NCI-H146 treated with DMSO at 0.1 percent for 48 hours (cell line): ENCODE data around the gene CDX2.
"Not testable (repeated sequence)": the region's sequence is repeated elsewhere in the genome, so short reads cannot be mapped to it uniquely, and the experiment has no call there.

Source experiments
- DNase-seq: peaks from one replicate; lab custom pipeline; 2025; ENCODE audit not compliant: unreplicated experiment; lab: John Stamatoyannopoulos, UW

CDX2 gene

DNA sequence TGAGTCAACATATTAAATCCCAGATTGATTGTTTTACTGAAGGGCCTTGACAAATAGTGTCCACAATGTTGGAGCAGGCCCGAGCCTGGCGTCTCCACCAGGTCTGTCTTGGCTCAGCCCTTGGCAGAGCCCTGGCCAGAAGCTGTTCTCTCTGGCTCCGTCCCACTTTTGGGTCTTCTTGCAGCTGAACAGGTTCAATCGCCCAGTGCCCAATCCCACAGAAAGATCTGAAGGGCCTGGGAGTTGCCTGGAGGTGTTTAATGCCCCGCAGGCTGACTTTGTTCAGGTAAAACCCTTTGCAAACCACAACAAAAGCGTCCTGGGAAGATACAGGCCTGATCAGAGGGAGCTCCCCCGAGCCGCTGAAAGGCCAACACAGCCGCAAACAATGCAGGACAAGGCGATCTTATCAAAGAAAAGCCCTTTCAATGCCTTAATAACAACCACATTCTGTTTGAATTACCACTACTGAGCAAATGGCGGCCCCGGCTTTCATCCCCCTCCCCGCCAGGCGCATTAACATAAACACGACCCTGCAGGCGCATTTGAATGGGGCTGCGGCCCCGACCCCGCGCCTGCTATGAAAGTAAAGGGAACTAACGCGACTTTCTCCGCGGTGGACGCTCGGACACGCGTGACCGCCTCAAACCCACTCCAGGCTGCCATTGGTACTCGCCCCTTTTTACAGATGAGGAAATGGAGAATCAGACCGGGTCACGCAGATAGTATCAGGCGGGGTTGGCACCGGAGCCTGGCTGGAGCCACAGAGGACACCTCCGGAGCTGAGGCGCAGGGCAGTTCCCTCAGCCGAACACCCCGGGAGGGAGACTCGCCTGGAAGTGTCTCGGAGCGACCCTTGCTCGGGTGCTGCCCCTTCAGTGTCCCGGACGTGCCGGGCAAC, 3.1 kb downstream of the CDX2 start:
- DNase-seq: no peak

DNA sequence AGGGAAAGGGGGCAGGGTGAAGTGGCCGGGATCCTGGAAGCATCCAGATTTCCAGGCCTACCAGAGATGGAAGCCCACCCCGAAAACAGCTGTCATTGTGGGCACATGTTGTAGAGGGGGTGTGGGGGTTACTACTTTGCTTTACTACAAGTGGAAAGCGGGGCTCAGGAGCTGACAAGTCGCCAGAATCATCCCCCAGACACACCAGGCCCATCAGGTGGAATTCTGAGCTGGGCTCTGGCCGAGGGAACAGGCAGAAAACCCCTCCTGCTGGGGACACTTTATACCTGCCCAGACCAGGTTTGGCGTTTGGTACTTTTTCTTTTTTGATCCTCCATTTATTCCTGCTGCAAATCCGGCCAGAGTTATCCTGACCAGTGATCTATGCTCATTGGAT, 3.8 kb downstream of the CDX2 start:
- no peak for DNase-seq

DNA sequence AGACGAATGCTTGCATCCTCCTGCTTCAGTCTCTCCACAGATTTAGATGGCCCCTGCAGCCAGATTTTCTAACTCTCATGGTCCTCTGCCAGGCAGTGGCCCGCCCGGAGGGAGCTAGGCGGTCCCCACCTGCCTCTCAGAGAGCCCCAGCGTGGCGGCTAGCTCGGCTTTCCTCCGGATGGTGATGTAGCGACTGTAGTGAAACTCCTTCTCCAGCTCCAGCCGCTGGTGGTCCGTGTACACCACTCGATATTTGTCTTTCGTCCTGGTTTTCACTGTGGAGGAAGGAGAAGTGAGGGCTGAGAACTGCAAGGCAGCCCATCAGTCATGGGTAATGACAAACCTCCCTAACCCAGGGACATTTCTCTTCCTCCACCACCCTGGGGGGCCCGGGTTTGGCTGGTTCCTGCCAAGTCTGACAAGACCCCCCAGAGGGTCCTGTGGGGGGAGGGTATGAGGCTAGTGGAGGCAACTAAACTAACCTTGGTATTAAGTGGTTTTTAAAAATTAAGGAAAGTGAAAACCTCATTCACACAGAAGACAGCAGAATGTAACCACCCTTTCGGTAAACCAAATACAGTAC, 4.3 kb downstream of the CDX2 start:
- no peak for DNase-seq

DNA sequence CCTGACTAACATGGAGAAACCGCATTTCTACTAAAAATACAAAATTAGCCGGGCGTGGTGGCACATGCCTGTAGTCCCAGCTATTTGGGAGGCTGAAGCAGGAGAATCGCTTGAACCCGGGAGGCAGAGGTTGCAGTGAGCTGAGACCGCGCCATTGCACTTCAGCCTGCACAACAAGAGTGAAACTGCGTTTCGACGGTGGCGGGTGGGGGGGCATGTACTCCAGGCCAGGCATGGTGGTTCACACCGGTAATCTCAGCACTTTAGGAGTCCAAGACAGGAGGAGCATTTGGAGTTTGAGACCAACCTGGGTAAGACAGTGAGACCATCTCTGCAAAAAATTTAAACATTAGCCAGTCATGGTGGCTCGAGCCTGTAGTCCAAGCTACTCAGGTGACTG, 4.9 kb downstream of the CDX2 start:
- not testable (repeated sequence) for DNase-seq

DNA sequence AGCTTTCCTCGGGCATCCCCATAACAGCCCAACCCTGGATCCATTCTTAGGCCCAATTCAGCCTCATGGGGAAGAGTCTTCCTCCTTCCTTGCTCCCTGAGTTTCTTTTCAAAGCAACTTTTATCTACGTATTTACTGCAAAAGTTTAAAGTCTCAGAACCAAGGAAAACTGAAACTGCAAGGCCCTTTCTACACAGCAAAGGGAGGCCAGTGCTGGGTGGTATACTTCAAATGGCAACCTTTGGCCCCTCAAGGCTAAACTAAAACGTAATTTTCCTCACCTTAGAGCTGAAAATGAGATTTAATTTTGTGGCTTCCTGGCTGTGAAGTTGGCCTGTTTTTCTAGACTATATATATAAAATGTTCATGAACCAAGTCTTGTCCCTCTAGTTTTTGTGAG, 5.6 kb downstream of the CDX2 start:
- DNase-seq: no peak

DNA sequence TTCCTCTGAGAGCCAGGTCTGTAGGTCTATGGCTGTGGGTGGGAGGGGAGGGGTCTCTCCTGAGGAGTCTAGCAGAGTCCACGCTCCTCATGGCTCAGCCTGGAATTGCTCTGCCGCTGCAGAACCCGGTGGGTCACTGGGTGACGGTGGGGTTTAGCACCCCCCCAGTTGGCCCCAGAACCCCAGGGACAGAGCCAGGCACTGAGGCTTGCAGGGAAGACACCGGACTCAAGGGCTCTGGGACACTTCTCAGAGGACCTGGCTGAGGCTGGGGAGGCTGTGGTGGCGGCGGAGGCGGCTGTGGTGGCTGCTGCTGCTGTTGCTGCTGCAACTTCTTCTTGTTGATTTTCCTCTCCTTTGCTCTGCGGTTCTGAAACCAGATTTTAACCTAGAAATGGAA, 6.1 kb downstream of the CDX2 start:
- no peak for DNase-seq

DNA sequence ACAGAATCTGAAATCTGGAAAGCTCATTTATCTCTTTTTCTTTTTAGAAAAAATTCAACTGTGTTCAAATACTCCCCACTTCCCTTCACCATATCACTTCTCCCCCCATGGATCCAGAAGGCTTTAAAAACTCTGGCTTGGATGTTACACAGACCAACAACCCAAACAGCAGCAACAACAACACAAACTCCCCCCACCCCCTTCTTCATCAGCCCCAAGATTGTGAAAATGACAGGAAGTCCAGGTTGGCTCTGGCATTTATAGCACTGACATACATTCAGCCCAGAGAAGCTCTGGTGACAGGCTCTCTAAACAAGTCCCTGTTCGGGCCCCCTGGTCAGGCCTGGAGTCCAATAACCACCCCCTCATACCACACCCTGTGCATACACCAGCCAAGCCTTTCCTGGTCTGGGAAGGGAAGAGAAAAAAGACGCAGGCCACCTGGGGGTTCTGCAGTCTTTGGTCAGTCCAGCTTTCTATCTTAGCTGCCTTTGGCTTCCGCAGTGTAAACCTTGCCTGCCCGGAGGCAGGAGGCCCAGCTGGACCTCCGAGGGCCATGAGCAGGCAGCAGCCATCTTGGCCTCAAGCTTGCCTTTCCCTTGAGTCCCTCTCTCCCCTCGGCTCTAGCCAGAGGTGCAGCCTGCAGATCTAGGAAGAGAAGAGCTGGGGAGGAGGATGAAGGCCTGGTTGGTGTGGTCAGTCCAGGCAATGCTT, 6.8 kb downstream of the CDX2 start:
- DNase-seq: no peak

DNA sequence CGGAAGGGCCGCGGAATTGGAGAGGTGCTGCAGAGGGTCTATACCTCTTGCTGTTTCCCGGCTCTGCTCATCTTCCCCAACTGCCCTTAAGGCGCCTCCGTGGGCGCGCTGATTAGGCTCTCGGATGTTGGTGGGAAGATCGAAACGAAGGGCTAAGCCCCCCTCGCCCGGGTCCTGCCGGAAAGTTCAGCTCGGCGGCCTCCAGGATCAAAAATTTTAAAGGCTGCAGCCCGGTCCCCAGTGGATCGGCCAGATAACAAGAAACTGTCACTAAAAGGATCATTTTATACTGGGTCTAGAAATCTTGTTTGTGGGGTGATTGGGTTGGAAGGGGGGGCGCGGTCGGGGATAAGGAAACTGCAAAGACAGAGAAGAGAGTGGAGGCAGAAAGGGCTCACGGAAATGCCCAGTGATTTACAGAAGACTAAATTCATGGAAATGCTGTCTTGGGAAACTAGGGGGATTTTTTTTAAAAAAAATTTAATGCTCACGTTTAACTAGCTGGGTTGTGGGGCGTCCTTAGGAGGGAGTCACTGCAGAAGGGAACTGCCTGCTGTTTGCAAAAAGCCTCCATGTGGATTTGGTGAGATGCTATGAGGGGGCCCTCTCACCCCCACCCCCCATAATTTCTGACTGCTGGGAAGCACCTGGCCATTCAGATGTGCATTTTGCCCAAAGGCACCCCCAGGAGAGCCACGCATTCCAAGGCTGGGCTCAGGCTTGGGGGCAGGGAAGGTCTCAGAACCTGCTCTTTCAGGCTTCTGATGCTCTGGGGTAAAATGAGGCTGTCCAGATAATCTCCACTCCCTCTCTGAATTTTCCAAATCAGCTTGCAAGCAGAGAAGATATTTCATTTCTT, 7.7 kb downstream of the CDX2 start:
- DNase-seq: no peak

DNA sequence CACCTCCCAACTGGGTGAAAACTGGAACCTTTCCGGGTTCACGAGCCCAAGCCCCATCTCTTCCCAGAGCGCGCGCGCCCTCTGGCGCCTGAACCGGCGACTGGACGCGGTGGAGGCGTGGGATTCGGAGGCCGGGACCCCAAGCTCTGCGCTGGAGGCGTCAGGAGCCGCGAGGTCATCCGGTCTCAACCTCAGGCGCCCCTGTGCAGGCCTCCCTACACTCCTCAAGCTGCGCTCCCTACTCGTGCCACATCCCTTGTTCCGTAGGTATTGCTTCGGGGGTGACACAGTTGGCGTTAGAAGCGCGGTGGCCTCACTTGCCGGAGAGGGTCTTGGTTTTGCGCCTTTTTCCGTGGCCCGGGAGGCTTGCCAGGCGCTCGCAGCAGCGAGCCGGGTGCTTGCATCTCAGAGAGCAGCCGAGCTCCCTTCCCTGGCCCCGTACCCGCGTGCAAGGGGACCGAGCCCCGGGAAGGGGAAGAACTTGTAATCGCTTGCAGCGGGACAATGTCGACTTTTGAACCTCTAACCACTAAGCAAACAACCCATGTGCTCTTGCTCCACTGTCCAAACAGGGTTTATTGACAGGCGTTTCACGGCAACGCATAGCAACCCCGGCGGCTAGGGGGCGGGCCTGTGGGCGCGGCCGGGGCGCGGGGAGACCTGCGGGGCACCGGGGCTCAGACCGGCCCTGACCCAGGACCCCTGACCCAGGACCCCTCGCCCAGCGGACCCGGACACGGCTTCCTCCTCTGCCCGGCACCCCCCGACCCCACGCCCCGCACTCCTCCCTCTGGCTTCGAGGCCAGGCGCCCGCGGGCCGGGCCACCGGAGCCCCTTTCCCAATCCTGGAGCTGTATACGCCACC, 8.5 kb downstream of the CDX2 start:
- no peak for DNase-seq

DNA sequence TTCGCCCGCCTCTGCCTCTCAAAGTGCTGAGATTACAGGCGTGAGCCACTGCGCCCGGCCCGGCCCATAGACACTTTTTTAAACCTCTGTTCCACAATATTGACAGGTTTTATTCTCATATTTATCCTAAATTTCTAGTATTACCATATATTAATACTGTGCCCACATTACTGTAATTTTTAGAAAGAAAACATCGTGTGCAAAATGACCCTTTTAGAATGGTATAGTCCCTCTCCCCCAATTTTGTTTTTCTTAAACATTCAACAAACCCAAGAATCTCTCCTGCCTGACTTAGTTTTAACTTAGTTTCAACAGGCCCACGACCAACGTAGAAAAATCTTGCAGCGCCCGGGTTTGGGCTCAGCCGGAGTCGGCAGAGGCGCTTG, 9.1 kb downstream of the CDX2 start:
- no peak for DNase-seq

DNA sequence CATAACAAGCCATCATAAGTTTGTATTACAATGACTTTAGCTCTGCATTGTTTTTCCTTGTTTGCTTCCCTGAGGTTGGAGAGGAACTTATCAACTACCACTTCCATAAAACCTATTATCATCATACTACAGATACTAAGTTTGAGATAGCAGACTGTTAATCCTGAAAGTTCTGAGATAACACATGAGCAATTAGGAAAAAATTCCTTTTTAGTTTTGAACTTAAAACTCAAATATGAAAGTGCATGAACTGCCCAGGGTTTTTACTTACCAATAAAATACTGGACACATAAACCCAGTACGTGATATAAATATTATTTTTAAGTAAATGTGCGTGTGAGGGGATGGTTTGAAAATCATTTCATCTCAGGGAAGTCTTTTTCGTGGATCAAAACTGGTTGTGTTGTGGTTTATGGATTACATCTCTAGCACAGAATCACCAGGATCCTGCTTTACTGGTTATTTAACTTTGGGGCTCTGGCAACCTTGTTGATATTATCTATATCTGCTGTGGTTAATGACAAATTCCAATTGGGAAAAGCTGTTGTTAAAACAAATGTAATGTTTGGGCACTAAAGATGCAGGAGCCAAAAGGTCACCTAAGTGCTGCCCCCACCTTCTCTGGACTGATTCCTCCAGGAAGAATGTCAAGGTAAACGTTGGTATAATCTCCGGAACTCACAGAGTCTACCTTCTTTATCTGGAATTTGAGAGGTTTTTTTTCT, 12.4 kb downstream of the CDX2 start:
- DNase-seq: no peak

DNA sequence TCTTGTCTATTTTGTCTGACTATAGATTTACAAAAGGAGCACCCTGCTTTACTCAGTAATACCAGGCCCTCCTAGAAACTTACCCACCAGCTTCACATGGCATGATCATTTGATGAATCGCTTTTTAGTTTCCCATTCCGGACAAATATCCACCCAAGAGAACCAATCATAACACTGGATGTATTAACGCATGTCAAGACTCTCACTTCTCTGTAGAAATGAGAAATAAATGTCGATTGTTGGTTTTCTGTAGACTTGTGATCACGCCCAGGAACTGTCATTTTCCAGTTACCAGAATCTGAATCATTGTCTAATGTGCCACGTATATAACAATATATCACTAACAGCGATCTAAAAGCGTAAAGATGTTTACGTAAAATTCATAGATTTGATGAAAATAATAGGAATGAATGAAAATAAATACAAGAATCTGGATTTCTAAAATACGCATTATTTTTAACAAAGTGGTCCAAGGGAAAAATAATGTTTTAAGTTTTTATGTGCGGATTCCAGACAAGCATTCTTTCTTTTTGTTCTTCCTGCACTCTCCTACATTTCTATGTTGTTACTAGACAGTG, 14.0 kb downstream of the CDX2 start:
- no peak for DNase-seq

DNA sequence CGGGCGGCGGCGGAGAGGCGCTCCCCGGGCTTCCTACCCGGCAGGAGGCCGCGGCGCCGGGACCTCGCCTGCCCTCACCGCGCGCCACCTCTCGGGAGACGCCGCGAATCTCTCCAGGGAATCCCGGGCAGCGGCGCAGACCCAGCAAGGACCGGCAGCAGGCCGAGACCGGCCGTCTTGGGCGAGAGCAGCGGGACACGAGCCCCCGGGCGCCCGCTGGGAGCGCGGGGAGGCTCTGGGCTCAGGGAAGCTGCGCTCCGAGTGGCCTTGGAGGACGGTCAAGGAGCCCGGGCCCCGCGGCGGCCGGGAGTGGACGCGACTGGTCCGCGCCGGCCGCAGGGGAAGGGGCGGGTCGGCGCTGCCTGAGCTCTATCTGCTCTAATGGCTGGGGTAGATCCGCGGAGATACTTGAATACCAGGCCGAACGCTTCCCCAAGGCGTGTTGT, 14.7 kb downstream of the CDX2 start:
- no peak for DNase-seq

DNA sequence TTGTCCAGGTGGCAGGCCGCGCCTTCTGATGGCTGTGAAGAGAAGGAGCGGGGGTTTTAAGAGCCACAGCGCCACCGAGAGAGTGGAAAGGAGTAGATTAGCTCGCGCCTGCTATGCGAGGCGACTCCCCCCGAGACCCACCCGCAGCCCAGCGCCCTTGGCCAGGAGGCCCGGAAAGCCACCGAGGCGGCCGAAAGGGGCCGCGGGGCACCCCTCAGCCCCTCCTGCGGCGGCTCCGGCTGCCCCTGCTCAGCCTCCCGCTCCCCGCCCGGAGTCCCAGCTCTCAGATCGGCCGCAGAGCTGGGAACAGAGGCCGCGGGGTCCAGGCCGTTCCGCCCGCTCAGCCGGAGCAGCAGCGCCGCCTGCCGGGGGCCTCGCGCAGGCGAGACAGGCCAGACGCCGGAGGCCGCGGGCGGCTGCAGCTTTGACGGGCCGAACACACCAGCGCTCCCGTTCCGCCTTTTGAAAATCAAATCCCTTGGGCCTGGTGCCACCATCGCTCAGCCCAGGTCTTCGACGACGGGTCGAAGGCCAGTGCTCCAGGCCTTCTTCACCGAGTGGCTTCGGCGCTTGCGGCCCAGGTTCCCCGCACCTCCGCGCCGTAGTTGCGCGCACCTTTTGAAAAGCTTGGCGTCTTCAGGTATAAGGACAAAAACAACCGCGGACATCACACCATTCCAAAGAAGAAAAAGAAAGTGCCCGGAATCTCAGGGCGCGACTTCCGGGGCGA, 15.3 kb downstream of the CDX2 start:
- no peak for DNase-seq

DNA sequence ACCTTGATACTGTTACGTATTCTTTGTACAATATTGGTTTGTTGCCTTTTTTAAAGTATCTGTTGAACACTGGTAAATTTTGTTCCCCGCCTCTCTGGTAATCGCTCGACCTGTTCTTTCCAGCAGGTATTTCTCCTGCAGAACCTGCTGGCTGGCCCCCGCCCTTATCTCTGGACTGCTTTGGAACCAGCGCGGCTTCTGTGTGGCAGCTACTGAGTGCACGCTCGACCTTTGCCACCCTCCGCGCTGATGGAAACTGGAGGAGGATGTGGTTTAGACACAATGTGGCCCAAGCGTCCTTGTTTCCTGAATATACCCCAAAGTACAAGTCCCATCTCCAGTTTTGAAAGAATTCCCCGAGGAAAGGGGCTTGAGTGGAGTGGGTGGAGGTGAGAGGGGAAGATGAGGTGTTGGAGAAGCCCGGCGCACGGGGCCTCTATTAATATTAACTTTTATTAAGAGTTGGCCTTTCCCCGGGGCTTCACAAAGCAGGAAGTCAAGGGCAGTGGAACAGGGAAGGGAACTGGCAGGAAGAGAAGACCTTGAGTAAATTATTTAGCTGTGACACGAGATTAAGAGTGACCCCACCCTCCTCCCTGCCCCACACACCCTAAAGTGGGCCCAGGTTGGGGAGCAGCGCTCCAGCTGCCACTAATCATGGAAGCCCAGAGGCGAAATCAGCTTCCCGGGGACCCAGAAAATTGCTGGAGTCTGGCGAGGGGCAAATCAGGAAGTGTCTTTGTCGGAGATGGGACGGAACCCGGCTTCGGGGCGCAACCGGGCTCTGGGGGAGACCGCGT, 16.0 kb downstream of the CDX2 start:
- no peak for DNase-seq

DNA sequence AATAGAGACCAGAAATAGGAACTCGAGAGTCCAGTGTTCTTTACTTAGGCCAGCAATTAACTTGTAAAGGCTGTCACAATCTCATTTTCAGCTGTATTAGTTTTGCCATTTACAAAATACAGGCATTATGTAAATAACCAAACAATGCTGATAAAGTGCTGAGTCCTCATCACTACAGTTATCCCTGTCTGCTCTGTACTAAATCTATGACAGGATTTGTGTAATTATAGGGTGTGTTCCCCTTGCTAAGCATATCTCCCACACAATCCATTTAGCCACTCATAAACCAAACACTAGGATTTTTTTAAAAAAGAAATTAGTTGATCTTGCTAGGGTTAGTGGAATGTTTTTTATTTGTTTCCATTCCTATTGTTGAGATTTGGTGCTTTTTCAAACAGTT, 26.1 kb downstream of the CDX2 start:
- no peak for DNase-seq

DNA sequence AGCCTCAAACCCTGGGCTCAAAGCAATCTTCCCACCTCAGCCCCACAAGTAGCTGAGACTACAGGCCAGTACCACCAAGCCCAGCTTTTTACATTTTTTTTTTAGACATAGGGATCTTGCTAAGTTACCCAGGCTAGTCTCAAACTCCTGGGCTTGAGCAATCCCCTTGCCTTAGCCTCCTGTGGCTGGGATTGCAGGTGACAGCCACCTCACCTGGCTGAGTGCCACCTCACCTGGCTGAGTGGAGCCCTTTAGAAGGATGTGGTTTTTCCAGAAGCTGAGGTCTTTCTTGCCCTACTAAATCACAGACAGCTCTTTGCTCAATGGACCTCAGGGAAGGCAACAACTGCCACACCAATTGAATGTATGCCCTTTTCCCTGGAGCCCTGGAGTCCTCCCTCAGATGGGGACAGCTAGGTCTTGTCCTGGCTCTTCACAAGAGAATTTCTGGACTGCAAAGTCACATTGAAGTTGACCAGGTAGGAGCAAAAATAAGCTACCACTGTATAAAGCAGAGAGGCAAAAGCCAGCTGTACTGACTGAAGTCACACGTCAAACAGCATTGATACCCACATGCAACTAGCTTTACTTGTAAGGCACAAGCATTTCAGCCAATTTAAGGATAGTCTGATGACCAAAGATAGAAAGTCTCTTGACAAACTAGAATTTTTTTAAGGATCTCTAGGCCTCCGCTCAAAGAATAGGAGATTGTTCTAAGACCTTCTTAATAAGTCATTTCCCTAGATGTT, 35.4 kb downstream of the CDX2 start:
- no peak for DNase-seq
